GM10248 (cell line): ENCODE data around the gene HHIPL1.

ENCODE experiments used
- CTCF ChIA-PET: fragments of 300-600 bp; sonication (Branson Sonifier 250); formaldehyde crosslinking; extraction: SDS; loops from one replicate; lab custom pipeline; 2021; ENCODE audit warnings: antibody characterized with exemption; lab: Yijun Ruan, JAX
- POLR2A ChIA-PET: fragments of 350-650 bp; sonication (Branson Sonifier 250); formaldehyde crosslinking; extraction: SDS; loops from one replicate; lab custom pipeline; 2020; ENCODE audit warnings: antibody characterized with exemption; lab: Yijun Ruan, JAX
- DNase-seq: peaks from one replicate; pipeline ENCODE4 v3.0.0; 2012; ENCODE audit errors: extremely low spot score
- CTCF ChIP-seq: IDR thresholded peaks from 2 replicates; pipeline ENCODE4 v1.5.1; 2012; ENCODE audit warnings: mild to moderate bottlenecking, low read depth; ENCODE audit errors: extremely low read depth, missing control alignments, control extremely low read depth

The HHIPL1 gene

GRCh38 chr14:99716091-99716849 lies 71.3 kb downstream of the HHIPL1 start:
- CTCF ChIA-PET, result interaction anchor here (1.4 to 2.2 kb wide), 3 partner anchors 14 to 182 kb away, joined by 3 to 8 read pairs (median 4); no protein-coding TSS in a partner anchor

DNA sequence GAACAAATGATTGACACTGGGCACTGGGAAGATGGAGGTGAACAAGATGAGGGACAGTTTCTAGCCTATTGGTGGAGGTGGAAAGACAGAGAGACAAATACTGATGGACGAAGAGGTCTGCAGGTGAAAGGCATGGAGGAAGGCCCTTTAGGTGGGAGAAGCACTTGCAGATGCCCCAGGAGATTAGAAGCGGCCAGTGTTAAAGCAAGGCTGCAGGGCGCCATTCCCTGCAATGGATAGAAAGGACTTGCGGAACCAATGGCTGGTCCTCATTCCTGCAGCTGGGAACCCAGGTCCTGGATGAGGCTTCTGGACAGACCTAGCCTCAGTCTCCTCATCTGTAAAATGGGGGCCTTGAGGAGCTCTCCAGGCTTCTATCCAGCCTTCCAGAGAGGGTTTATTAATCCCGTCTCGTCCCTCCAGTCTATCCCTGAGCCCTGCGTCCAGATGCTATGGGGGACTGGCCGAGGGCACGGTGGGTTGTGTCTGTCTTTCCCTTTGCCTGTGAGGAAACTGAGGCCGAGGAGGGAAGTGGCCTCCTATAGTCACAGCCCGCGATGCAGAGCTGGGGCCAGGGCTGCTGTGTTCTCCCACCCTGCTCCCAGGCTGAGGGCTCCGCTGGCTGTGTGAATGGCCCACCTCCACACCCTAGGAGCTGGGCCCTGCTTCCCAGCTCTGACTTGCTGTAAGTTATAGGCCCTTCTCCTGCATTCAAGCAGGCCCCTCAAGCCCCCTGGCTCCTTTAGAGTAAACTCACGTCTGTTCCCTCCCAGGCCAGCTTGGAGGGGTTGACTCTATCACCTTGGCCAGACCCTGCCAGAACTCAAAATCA lies 72.1 kb downstream of the HHIPL1 start:
- CTCF ChIA-PET, result interaction anchor here (1.4 to 2.0 kb wide), 2 partner anchors 167 to 182 kb away, joined by 3 to 4 read pairs; no protein-coding TSS in a partner anchor
- POLR2A ChIA-PET, result no interaction called here
- DNase-seq, result peak; percentile 7
- TF ChIP-seq CTCF, result no peak

More at GRCh38 chr14:99716091-99716849, 71.3 kb downstream of the HHIPL1 start:
- DNase-seq, result peak; percentile 10
- POLR2A ChIA-PET, result no interaction called here
- no peak for TF ChIP-seq CTCF

- no peak for TF ChIP-seq CTCF
- CTCF ChIA-PET, result interaction anchor here (1.4 kb wide), 1 partner anchor 181 kb away, joined by 3 read pairs; no protein-coding TSS in a partner anchor
- DNase-seq, result peak; percentile 6
- POLR2A ChIA-PET, result no interaction called here
Observed at GRCh38 chr14:99717682-99718013, 72.7 kb downstream of the HHIPL1 start.

GRCh38 chr14:99718031-99718810 lies 73.3 kb downstream of the HHIPL1 start:
- peak; percentile 62 for DNase-seq
- POLR2A ChIA-PET, result no interaction called here
- TF ChIP-seq CTCF, result no peak
- CTCF ChIA-PET, result interaction anchor here (0.8 kb wide), 1 partner anchor 12 kb away, joined by 4 read pairs; no protein-coding TSS in a partner anchor

DNA sequence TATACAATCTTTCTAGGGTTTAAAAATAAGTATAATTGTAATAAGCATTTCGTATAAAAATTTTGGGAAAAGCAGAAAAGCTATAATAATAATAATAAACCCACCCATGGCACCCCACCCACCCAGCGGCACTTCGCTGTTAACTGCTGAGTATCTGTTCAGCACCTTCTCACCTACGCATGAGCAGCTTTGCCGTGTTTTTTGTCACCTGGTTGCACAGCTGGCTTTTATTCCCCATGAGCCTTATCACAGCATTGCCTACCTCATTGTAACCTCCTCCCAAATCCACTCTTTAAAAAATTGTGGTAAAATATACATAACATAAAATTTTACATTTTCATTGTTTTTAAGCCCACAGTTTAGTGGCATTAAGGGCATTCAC lies 73.9 kb downstream of the HHIPL1 start:
- DNase-seq, result peak; percentile 24
- ChIA-PET CTCF (interaction anchor here (0.8 kb wide), 1 partner anchor 11 kb away, joined by 4 read pairs; no protein-coding TSS in a partner anchor), POLR2A (no interaction called here)
- TF ChIP-seq CTCF, result no peak
